ENCODE data around the gene TSPAN11. TPM values are rescaled to one million over a fixed set of nuclear protein-coding genes. Genes with fewer than 3 reads are reported as not detected.

Gene TSPAN11
- total RNA-seq, 1 experiment from 2014 or later: not detected

- Histone ChIP-seq H3K9me3 (ENCODE audit: control insufficient read depth, insufficient read depth, low read depth, low read length) (no peaks in the 10 kb centered on the region), H3K36me3 (ENCODE audit: control insufficient read depth, insufficient read depth, low read length) (no peaks in the 10 kb centered on the region), H3K27me3 (ENCODE audit: control insufficient read depth, insufficient read depth, low read length) (peaks cover 21% of the 10 kb centered on the region), H3K4me1 (ENCODE audit: control insufficient read depth, insufficient read depth, low read length) (no peaks in the 10 kb centered on the region), H3K4me3 (ENCODE audit: low read depth in 2 of 2, low read length in 2 of 2) (no peak overlapping the region), H3K27ac (ENCODE audit: low read length) (no peak overlapping the region)
- in situ Hi-C loops (cut with HindIII; ENCODE audit: low pct_unique_long_range_greater_than_20kb, low sequenced_read_pairs): no loop called here
- BruUV-seq (replicated peaks): no TSS peak
- TF ChIP-seq SIN3A (IDR thresholded peaks at IDR 0.05; ENCODE audit: borderline replicate concordance, insufficient read depth, low read depth, low read length) (no peak), TCF7L2 (IDR thresholded peaks at IDR 0.05; ENCODE audit: low read depth, low read length) (no peak)
- TF ChIP-seq, protein P1, sequence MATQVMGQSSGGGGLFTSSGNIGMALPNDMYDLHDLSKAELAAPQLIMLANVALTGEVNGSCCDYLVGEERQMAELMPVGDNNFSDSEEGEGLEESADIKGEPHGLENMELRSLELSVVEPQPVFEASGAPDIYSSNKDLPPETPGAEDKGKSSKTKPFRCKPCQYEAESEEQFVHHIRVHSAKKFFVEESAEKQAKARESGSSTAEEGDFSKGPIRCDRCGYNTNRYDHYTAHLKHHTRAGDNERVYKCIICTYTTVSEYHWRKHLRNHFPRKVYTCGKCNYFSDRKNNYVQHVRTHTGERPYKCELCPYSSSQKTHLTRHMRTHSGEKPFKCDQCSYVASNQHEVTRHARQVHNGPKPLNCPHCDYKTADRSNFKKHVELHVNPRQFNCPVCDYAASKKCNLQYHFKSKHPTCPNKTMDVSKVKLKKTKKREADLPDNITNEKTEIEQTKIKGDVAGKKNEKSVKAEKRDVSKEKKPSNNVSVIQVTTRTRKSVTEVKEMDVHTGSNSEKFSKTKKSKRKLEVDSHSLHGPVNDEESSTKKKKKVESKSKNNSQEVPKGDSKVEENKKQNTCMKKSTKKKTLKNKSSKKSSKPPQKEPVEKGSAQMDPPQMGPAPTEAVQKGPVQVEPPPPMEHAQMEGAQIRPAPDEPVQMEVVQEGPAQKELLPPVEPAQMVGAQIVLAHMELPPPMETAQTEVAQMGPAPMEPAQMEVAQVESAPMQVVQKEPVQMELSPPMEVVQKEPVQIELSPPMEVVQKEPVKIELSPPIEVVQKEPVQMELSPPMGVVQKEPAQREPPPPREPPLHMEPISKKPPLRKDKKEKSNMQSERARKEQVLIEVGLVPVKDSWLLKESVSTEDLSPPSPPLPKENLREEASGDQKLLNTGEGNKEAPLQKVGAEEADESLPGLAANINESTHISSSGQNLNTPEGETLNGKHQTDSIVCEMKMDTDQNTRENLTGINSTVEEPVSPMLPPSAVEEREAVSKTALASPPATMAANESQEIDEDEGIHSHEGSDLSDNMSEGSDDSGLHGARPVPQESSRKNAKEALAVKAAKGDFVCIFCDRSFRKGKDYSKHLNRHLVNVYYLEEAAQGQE (IDR thresholded peaks at IDR 0.05; ENCODE audit: insufficient read depth in 1 of 2, low read depth in 2 of 2, low read length in 1 of 2): no peak
- POLR2A ChIA-PET: interaction anchor here (1.1 kb wide), 1 partner anchor 121 kb away, joined by 3 read pairs; no protein-coding TSS in a partner anchor
- no peak for DNase-seq (ENCODE audit: low read depth, low spot score)
- no peak for ATAC-seq
- CTCF ChIA-PET: no interaction called here
- intact Hi-C loops (cut with micrococcal nuclease; ENCODE audit: unreplicated experiment): no loop called here
These were observed 21.0 kb upstream of the TSPAN11 start for GRCh38 chr12:30905463-30906009.

GRCh38 chr12:30908076-30908721, 18.3 kb upstream of the TSPAN11 start:
- intact Hi-C loops (cut with micrococcal nuclease; ENCODE audit: unreplicated experiment): no loop called here
- DNase-seq (ENCODE audit: low read depth, low spot score): no peak
- in situ Hi-C loops (cut with HindIII; ENCODE audit: low pct_unique_long_range_greater_than_20kb, low sequenced_read_pairs): no loop called here
- BruUV-seq (replicated peaks): no TSS peak
- H3K9me3 ChIP-seq (ENCODE audit: control insufficient read depth, insufficient read depth, low read depth, low read length): no peaks in the 10 kb centered on the region
- TF ChIP-seq CTCF (IDR thresholded peaks at IDR 0.05) (no peak), SIN3A (IDR thresholded peaks at IDR 0.05; ENCODE audit: borderline replicate concordance, insufficient read depth, low read depth, low read length) (no peak), POLR2AphosphoS5 (IDR thresholded peaks at IDR 0.05; ENCODE audit: low read depth, low read length) (no peak), TCF7L2 (IDR thresholded peaks at IDR 0.05; ENCODE audit: low read depth, low read length) (no peak)
- TF ChIP-seq, protein P1 (IDR thresholded peaks at IDR 0.05; ENCODE audit: insufficient read depth in 1 of 2, low read depth in 2 of 2, low read length in 1 of 2): no peak
- ChIA-PET POLR2A (interaction anchor here (0.6 kb wide), 1 partner anchor 605 kb away, joined by 5 read pairs; no protein-coding TSS in a partner anchor), CTCF (no interaction called here)
- H3K27ac ChIP-seq (ENCODE audit: low read length): no peak overlapping the region
- H3K27me3 ChIP-seq (ENCODE audit: control insufficient read depth, insufficient read depth, low read length): peaks cover 9% of the 10 kb centered on the region
- ATAC-seq: no peak
- H3K36me3 ChIP-seq (ENCODE audit: control insufficient read depth, insufficient read depth, low read length): no peaks in the 10 kb centered on the region
- H3K4me3 ChIP-seq (ENCODE audit: low read depth in 2 of 2, low read length in 2 of 2): no peak overlapping the region
- H3K4me1 ChIP-seq (ENCODE audit: control insufficient read depth, insufficient read depth, low read length): no peaks in the 10 kb centered on the region
